ENCODE data around the gene SLIT3. TPM values are rescaled to one million over a fixed set of nuclear protein-coding genes. Genes with fewer than 3 reads are reported as not detected.

Gene SLIT3
- total and polyA plus RNA-seq, 5 donors from 2014 or later: not detected

- H3K9me3 Mint-ChIP-seq: peaks cover 0 to 2% (median 0%) of the 10 kb centered on the region in 7 donors
- no peaks in the 10 kb centered on the region for H3K36me3 Mint-ChIP-seq
Observed at GRCh38 chr5:169024421-169024820, 276.5 kb downstream of the SLIT3 start.

GRCh38 chr5:169022718-169023117 lies 278.2 kb downstream of the SLIT3 start:
- H3K4me3 Mint-ChIP-seq: no peak overlapping the region

More at GRCh38 chr5:169024421-169024820, 276.5 kb downstream of the SLIT3 start:
- Histone ChIP-seq H3K36me3 (ENCODE audit: control insufficient read depth, insufficient read depth, low read length) (no peaks in the 10 kb centered on the region), H3K4me3 (ENCODE audit: low read depth, low read length) (no peak overlapping the region), H3K4me1 (ENCODE audit: control insufficient read depth, insufficient read depth, low read length, poor library complexity, severe bottlenecking) (no peaks in the 10 kb centered on the region), H3K27me3 (ENCODE audit: control insufficient read depth, insufficient read depth, low read length) (peaks cover 9% of the 10 kb centered on the region), H3K27ac (ENCODE audit: insufficient read depth, low read length, poor library complexity, severe bottlenecking) (no peak overlapping the region), H3K9me3 (ENCODE audit: control insufficient read depth in 2 of 2, low read length in 2 of 2) (no peaks in the 10 kb centered on the region)
- Mint-ChIP-seq H3K4me1 (no peaks in the 10 kb centered on the region), H3K27me3 (no peaks in the 10 kb centered on the region), H3K27ac (no peak overlapping the region), H3K4me3 (no peak overlapping the region)
- ATAC-seq (ENCODE audit: low read depth in 2 of 2): no peak
- no peak for DNase-seq

DNA sequence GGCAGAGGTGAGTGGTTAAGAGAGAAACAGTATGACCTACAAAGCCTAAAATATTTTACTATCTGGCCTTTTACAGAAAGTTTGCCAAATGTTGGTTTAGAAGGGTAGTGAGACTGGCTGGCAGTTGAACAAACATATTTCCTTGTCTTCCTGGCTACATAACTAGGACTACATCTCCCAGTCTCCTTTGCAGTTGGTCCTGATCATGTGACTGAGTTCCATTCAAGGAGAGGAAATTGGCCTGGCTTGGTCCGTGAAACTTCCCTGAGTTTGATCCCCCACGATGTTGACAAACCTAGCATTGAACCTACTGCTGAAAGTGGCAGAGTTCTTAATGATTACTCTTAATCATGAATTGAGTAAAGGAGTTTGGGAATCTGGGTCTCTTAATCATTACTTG lies 280.8 kb downstream of the SLIT3 start:
- Mint-ChIP-seq H3K27me3 (no peaks in the 10 kb centered on the region), H3K36me3 (no peaks in the 10 kb centered on the region)

More at GRCh38 chr5:169022718-169023117, 278.2 kb downstream of the SLIT3 start:
- DNase-seq (no peak), ATAC-seq (ENCODE audit: low read depth in 2 of 2) (no peak)
- H3K27ac Mint-ChIP-seq: no peak overlapping the region
- H3K27me3 Mint-ChIP-seq: no peaks in the 10 kb centered on the region
- Histone ChIP-seq H3K4me3 (ENCODE audit: low read depth, low read length) (no peak overlapping the region), H3K27ac (ENCODE audit: insufficient read depth, low read length, poor library complexity, severe bottlenecking) (no peak overlapping the region), H3K4me1 (ENCODE audit: control insufficient read depth, insufficient read depth, low read length, poor library complexity, severe bottlenecking) (no peaks in the 10 kb centered on the region), H3K9me3 (ENCODE audit: control insufficient read depth in 2 of 2, low read length in 2 of 2) (no peaks in the 10 kb centered on the region), H3K27me3 (ENCODE audit: control insufficient read depth, insufficient read depth, low read length) (peaks cover 9% of the 10 kb centered on the region), H3K36me3 (ENCODE audit: control insufficient read depth, insufficient read depth, low read length) (no peaks in the 10 kb centered on the region)
- H3K4me1 Mint-ChIP-seq: no peaks in the 10 kb centered on the region
- H3K36me3 Mint-ChIP-seq: no peaks in the 10 kb centered on the region
- H3K9me3 Mint-ChIP-seq: peaks cover 0 to 2% (median 0%) of the 10 kb centered on the region in 7 donors

DNA sequence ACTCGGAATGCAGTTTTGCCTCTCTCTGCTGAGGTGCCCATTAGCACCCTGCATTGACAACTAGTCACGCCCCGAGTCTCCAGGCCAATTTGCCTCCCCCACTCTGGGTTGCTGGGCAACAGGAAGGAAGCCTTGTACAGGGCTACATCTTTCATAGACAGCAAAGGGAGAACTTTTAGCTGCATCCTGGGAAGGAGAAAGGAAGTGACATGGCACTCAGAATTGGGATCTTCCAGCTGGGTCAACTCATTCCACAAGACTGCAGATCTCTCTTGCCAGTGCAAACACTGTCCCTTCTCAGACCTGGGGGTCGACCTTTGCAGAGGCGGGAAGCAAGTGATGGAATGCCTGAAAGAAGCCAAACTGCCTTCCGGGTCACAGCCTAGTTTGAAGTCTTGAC lies 282.0 kb downstream of the SLIT3 start:
- no peaks in the 10 kb centered on the region for H3K4me1 Mint-ChIP-seq
- Histone ChIP-seq H3K9me3 (ENCODE audit: control insufficient read depth in 2 of 2, low read length in 2 of 2) (no peaks in the 10 kb centered on the region), H3K36me3 (ENCODE audit: control insufficient read depth, insufficient read depth, low read length) (no peaks in the 10 kb centered on the region), H3K4me3 (ENCODE audit: low read depth, low read length) (no peak overlapping the region), H3K4me1 (ENCODE audit: control insufficient read depth, insufficient read depth, low read length, poor library complexity, severe bottlenecking) (no peaks in the 10 kb centered on the region), H3K27me3 (ENCODE audit: control insufficient read depth, insufficient read depth, low read length) (no peaks in the 10 kb centered on the region), H3K27ac (ENCODE audit: insufficient read depth, low read length, poor library complexity, severe bottlenecking) (no peak overlapping the region)
- peaks cover 0 to 2% (median 0%) of the 10 kb centered on the region in 7 donors for H3K9me3 Mint-ChIP-seq
- no peaks in the 10 kb centered on the region for H3K36me3 Mint-ChIP-seq
- H3K4me3 Mint-ChIP-seq: no peak overlapping the region
- ATAC-seq (ENCODE audit: low read depth in 2 of 2) (no peak), DNase-seq (no peak)
- no peak overlapping the region for H3K27ac Mint-ChIP-seq
- no peaks in the 10 kb centered on the region for H3K27me3 Mint-ChIP-seq

More for the DNA sequence above, 280.8 kb downstream of the SLIT3 start:
- H3K27ac Mint-ChIP-seq: no peak overlapping the region
- Histone ChIP-seq H3K36me3 (ENCODE audit: control insufficient read depth, insufficient read depth, low read length) (no peaks in the 10 kb centered on the region), H3K4me1 (ENCODE audit: control insufficient read depth, insufficient read depth, low read length, poor library complexity, severe bottlenecking) (no peaks in the 10 kb centered on the region), H3K27me3 (ENCODE audit: control insufficient read depth, insufficient read depth, low read length) (no peaks in the 10 kb centered on the region), H3K27ac (ENCODE audit: insufficient read depth, low read length, poor library complexity, severe bottlenecking) (no peak overlapping the region), H3K9me3 (ENCODE audit: control insufficient read depth in 2 of 2, low read length in 2 of 2) (no peaks in the 10 kb centered on the region), H3K4me3 (ENCODE audit: low read depth, low read length) (no peak overlapping the region)
- H3K4me3 Mint-ChIP-seq: no peak overlapping the region
- no peak for DNase-seq
- H3K9me3 Mint-ChIP-seq: peaks cover 0 to 2% (median 0%) of the 10 kb centered on the region in 7 donors
- no peaks in the 10 kb centered on the region for H3K4me1 Mint-ChIP-seq
- no peak for ATAC-seq (ENCODE audit: low read depth in 2 of 2)

DNA sequence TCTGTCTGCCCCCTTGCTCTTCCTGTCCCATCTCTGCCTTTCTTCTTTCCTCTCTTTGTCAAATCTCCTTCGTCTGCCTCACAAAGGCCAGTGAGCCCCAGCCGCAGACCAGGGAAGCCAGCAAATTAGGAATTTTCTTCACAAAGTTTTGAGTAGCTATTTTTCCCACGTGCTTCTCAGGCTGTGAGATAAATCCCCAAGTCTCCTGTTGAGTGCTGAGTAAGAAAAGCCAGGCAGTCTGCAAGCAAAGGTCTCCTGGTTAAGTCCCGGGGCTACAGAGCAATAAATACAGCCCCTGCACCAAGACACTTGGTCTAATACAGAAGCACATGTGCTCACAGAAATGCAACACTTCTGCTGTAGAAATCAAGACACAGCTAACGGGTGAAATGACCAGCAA lies 284.9 kb downstream of the SLIT3 start:
- Histone ChIP-seq H3K36me3 (ENCODE audit: control insufficient read depth, insufficient read depth, low read length) (no peaks in the 10 kb centered on the region), H3K27me3 (ENCODE audit: control insufficient read depth, insufficient read depth, low read length) (peaks cover 2% of the 10 kb centered on the region), H3K4me1 (ENCODE audit: control insufficient read depth, insufficient read depth, low read length, poor library complexity, severe bottlenecking) (no peaks in the 10 kb centered on the region), H3K4me3 (ENCODE audit: low read depth, low read length) (no peak overlapping the region), H3K9me3 (ENCODE audit: control insufficient read depth in 2 of 2, low read length in 2 of 2) (no peaks in the 10 kb centered on the region), H3K27ac (ENCODE audit: insufficient read depth, low read length, poor library complexity, severe bottlenecking) (no peak overlapping the region)
- no peak for DNase-seq
- Mint-ChIP-seq H3K9me3 (peaks cover 0 to 2% (median 0%) of the 10 kb centered on the region in 7 donors), H3K36me3 (no peaks in the 10 kb centered on the region), H3K4me3 (no peak overlapping the region), H3K27ac (no peak overlapping the region), H3K4me1 (no peaks in the 10 kb centered on the region), H3K27me3 (no peaks in the 10 kb centered on the region)
- no peak for ATAC-seq (ENCODE audit: low read depth in 2 of 2)

- no peak overlapping the region for H3K4me3 Mint-ChIP-seq
- Histone ChIP-seq H3K36me3 (ENCODE audit: control insufficient read depth, insufficient read depth, low read length) (no peaks in the 10 kb centered on the region), H3K4me1 (ENCODE audit: control insufficient read depth, insufficient read depth, low read length, poor library complexity, severe bottlenecking) (no peaks in the 10 kb centered on the region), H3K27me3 (ENCODE audit: control insufficient read depth, insufficient read depth, low read length) (peaks cover 2% of the 10 kb centered on the region), H3K9me3 (ENCODE audit: control insufficient read depth in 2 of 2, low read length in 2 of 2) (no peaks in the 10 kb centered on the region), H3K4me3 (ENCODE audit: low read depth, low read length) (no peak overlapping the region), H3K27ac (ENCODE audit: insufficient read depth, low read length, poor library complexity, severe bottlenecking) (no peak overlapping the region)
- no peaks in the 10 kb centered on the region for H3K36me3 Mint-ChIP-seq
- no peaks in the 10 kb centered on the region for H3K27me3 Mint-ChIP-seq
- DNase-seq: no peak
- H3K4me1 Mint-ChIP-seq: no peaks in the 10 kb centered on the region
- no peak for ATAC-seq (ENCODE audit: low read depth in 2 of 2)
- peaks cover 0 to 2% (median 0%) of the 10 kb centered on the region in 7 donors for H3K9me3 Mint-ChIP-seq
- H3K27ac Mint-ChIP-seq: no peak overlapping the region
Observed at GRCh38 chr5:169013846-169014245, 287.1 kb downstream of the SLIT3 start.

- Mint-ChIP-seq H3K36me3 (no peaks in the 10 kb centered on the region), H3K27ac (no peak overlapping the region), H3K4me1 (no peaks in the 10 kb centered on the region), H3K9me3 (peaks cover 0 to under 1% (median 0%) of the 10 kb centered on the region in 7 donors), H3K27me3 (no peaks in the 10 kb centered on the region), H3K4me3 (no peak overlapping the region)
- Histone ChIP-seq H3K27ac (ENCODE audit: insufficient read depth, low read length, poor library complexity, severe bottlenecking) (no peak overlapping the region), H3K9me3 (ENCODE audit: control insufficient read depth in 2 of 2, low read length in 2 of 2) (no peaks in the 10 kb centered on the region), H3K4me1 (ENCODE audit: control insufficient read depth, insufficient read depth, low read length, poor library complexity, severe bottlenecking) (no peaks in the 10 kb centered on the region), H3K27me3 (ENCODE audit: control insufficient read depth, insufficient read depth, low read length) (peaks cover 2% of the 10 kb centered on the region), H3K4me3 (ENCODE audit: low read depth, low read length) (no peak overlapping the region), H3K36me3 (ENCODE audit: control insufficient read depth, insufficient read depth, low read length) (no peaks in the 10 kb centered on the region)
- ATAC-seq (ENCODE audit: low read depth in 2 of 2): no peak
- no peak for DNase-seq
Observed at GRCh38 chr5:169013208-169013728, 287.7 kb downstream of the SLIT3 start.

DNA sequence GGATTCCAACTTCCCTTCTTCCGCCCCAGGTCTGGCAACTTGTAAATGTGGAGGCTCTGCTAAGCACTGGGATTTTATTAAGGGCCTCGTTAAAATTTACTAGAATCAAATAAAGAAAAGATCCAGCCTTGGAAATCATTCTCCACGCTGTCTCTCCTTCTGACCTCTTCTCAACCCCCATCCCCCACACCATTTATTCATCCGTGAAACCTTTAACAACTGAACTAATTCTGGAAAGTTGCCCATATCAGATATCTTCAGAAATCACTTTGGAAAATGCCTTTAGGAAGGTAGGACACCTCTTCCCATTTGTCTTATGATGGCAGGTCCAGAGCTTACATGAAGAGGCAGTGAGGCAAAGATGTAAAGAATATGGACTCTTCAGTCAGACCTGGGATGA lies 288.5 kb downstream of the SLIT3 start:
- H3K27me3 ChIP-seq (ENCODE audit: control insufficient read depth, insufficient read depth, low read length): peaks cover 2% of the 10 kb centered on the region
- H3K27me3 Mint-ChIP-seq: no peaks in the 10 kb centered on the region
- H3K9me3 Mint-ChIP-seq: no peaks in the 10 kb centered on the region
- ATAC-seq (ENCODE audit: low read depth in 2 of 2) (no peak), DNase-seq (no peak)
- H3K9me3 ChIP-seq (ENCODE audit: control insufficient read depth in 2 of 2, low read length in 2 of 2): no peaks in the 10 kb centered on the region
- no peak overlapping the region for H3K4me3 Mint-ChIP-seq
- no peak overlapping the region for H3K27ac ChIP-seq (ENCODE audit: insufficient read depth, low read length, poor library complexity, severe bottlenecking)
- H3K4me3 ChIP-seq (ENCODE audit: low read depth, low read length): no peak overlapping the region
- H3K4me1 Mint-ChIP-seq: no peaks in the 10 kb centered on the region
- no peaks in the 10 kb centered on the region for H3K4me1 ChIP-seq (ENCODE audit: control insufficient read depth, insufficient read depth, low read length, poor library complexity, severe bottlenecking)
- H3K36me3 Mint-ChIP-seq: no peaks in the 10 kb centered on the region
- no peaks in the 10 kb centered on the region for H3K36me3 ChIP-seq (ENCODE audit: control insufficient read depth, insufficient read depth, low read length)
- no peak overlapping the region for H3K27ac Mint-ChIP-seq

Data from CD4-positive, CD25-positive, alpha-beta regulatory T cell (primary cell).